ENCODE results near the gene NAXD.

NAXD gene

DNA sequence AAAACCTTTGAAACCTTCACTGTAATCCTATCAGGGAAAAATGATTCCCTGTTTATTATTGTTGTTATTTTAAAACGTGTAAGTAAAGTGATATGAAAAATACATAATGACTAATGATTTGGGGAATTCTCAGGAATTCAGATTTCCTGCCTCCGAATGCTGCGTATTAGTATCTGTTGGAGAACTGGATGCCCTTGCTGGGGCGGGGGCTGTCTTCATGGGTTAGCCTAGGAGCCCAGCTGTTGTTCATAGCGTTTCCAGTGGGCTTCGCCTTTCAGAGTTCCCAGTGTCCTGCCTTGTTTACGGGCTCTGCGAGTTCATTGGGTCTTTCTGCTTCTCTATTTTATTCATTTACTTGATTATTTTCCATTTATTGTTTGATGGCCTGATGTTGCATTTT lies 18.4 kb downstream of the NAXD start:
- Histone ChIP-seq H3K27me3 (replicated peaks; ENCODE audit: insufficient read depth, low read length) (no peaks in the 10 kb centered on the region), H3K9me2 (replicated peaks; ENCODE audit: insufficient read depth, low read length) (no peaks in the 10 kb centered on the region), H3F3A (ENCODE audit: insufficient read depth, low read length) (no peaks in the 10 kb centered on the region), H4K20me1 (ENCODE audit: insufficient read depth, low read length) (no peaks in the 10 kb centered on the region), H3K4me2 (ENCODE audit: low read depth, low read length) (no peak overlapping the region), H3K4me3 (ENCODE audit: low read length) (no peak overlapping the region), H3K36me3 (replicated peaks; ENCODE audit: insufficient read depth, low read length) (no peaks in the 10 kb centered on the region), H2AFZ (ENCODE audit: low read length) (no peak overlapping the region), H3K9ac (ENCODE audit: low read length) (no peak overlapping the region), H3K9me3 (replicated peaks; ENCODE audit: insufficient read depth, low read length) (no peaks in the 10 kb centered on the region), H3K27ac (ENCODE audit: low read length) (no peak overlapping the region), H3K79me2 (ENCODE audit: low read length) (peaks cover 23% of the 10 kb centered on the region), H3K4me1 (ENCODE audit: low read length) (no peaks in the 10 kb centered on the region)
- TF ChIP-seq EZH2 (optimal IDR thresholded peaks at IDR 0.05; ENCODE audit: low read depth, low read length) (no peak), EZH2phosphoT487 (IDR thresholded peaks at IDR 0.05; ENCODE audit: low read length) (no peak)
- TF ChIP-seq, protein P1, sequence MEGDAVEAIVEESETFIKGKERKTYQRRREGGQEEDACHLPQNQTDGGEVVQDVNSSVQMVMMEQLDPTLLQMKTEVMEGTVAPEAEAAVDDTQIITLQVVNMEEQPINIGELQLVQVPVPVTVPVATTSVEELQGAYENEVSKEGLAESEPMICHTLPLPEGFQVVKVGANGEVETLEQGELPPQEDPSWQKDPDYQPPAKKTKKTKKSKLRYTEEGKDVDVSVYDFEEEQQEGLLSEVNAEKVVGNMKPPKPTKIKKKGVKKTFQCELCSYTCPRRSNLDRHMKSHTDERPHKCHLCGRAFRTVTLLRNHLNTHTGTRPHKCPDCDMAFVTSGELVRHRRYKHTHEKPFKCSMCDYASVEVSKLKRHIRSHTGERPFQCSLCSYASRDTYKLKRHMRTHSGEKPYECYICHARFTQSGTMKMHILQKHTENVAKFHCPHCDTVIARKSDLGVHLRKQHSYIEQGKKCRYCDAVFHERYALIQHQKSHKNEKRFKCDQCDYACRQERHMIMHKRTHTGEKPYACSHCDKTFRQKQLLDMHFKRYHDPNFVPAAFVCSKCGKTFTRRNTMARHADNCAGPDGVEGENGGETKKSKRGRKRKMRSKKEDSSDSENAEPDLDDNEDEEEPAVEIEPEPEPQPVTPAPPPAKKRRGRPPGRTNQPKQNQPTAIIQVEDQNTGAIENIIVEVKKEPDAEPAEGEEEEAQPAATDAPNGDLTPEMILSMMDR (IDR thresholded peaks at IDR 0.05; ENCODE audit: low read length), result no peak
- no peak for DNase-seq

DNA sequence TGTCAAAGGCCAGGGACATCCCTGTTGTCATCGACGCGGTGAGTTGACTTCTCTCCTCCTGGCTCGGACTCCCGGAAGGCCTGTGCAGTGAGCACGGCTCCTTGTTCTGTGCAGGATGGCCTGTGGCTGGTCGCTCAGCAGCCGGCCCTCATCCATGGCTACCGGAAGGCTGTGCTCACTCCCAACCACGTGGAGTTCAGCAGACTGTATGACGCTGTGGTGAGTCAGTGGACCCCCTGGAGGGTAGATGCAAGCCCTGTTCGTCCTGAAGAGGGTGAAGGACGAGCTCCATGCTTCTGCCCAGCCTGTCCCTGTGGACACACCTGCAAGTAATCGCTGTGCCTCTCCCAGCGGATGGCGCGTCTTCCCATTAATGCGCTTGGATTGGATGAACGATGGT lies 19.2 kb downstream of the NAXD start:
- H3K79me2 ChIP-seq (ENCODE audit: low read length), result peaks cover 17% of the 10 kb centered on the region
- DNase-seq, result no peak
- no peaks in the 10 kb centered on the region for H3K4me1 ChIP-seq (ENCODE audit: low read length)
- no peaks in the 10 kb centered on the region for H3K9me2 ChIP-seq (replicated peaks; ENCODE audit: insufficient read depth, low read length)
- H3K9me3 ChIP-seq (replicated peaks; ENCODE audit: insufficient read depth, low read length), result no peaks in the 10 kb centered on the region
- no peak overlapping the region for H3K4me2 ChIP-seq (ENCODE audit: low read depth, low read length)
- H3K27me3 ChIP-seq (replicated peaks; ENCODE audit: insufficient read depth, low read length), result no peaks in the 10 kb centered on the region
- no peaks in the 10 kb centered on the region for H4K20me1 ChIP-seq (ENCODE audit: insufficient read depth, low read length)
- no peak overlapping the region for H3K4me3 ChIP-seq (ENCODE audit: low read length)
- H2AFZ ChIP-seq (ENCODE audit: low read length), result no peak overlapping the region
- H3K36me3 ChIP-seq (replicated peaks; ENCODE audit: insufficient read depth, low read length), result no peaks in the 10 kb centered on the region
- TF ChIP-seq, protein P1 (IDR thresholded peaks at IDR 0.05; ENCODE audit: low read length), result no peak
- TF ChIP-seq EZH2phosphoT487 (IDR thresholded peaks at IDR 0.05; ENCODE audit: low read length), result no peak
- no peak for TF ChIP-seq EZH2 (optimal IDR thresholded peaks at IDR 0.05; ENCODE audit: low read depth, low read length)
- H3K9ac ChIP-seq (ENCODE audit: low read length), result no peak overlapping the region
- no peaks in the 10 kb centered on the region for H3F3A ChIP-seq (ENCODE audit: insufficient read depth, low read length)
- H3K27ac ChIP-seq (ENCODE audit: low read length), result no peak overlapping the region

DNA sequence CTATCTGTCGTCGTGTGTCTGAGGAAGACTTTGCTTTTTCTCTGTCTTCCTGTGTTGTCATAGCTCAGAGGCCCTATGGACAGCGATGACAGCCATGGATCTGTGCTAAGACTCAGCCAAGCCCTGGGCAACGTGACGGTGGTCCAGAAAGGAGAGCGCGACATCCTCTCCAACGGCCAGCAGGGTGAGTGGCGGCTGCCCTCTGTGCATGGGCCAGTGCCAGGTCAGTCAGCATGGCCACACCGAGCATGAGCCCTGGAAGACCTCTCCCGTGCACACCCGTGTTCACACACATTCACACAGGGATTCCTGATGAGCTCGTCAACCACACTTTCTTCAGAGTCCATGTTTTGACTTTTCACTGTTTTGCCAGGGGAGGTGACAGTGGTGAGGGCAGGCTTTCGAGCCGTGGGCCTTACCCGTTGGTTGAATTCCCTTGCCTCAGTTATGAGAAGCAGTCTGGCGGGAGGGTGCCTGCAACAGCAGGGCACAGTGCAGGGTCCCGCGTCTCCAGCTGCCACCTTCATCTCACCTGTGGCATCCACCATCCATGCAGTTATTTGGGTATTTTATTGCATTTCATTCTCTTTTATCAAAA lies 20.2 kb downstream of the NAXD start:
- H3K9me3 ChIP-seq (replicated peaks; ENCODE audit: insufficient read depth, low read length), result no peaks in the 10 kb centered on the region
- H3K27me3 ChIP-seq (replicated peaks; ENCODE audit: insufficient read depth, low read length), result no peaks in the 10 kb centered on the region
- H3K4me3 ChIP-seq (ENCODE audit: low read length), result no peak overlapping the region
- no peaks in the 10 kb centered on the region for H3K4me1 ChIP-seq (ENCODE audit: low read length)
- no peaks in the 10 kb centered on the region for H3K36me3 ChIP-seq (replicated peaks; ENCODE audit: insufficient read depth, low read length)
- H3K4me2 ChIP-seq (ENCODE audit: low read depth, low read length), result no peak overlapping the region
- H3F3A ChIP-seq (ENCODE audit: insufficient read depth, low read length), result no peaks in the 10 kb centered on the region
- no peak overlapping the region for H3K9ac ChIP-seq (ENCODE audit: low read length)
- H4K20me1 ChIP-seq (ENCODE audit: insufficient read depth, low read length), result no peaks in the 10 kb centered on the region
- TF ChIP-seq, protein P1 (IDR thresholded peaks at IDR 0.05; ENCODE audit: low read length), result no peak
- TF ChIP-seq EZH2 (optimal IDR thresholded peaks at IDR 0.05; ENCODE audit: low read depth, low read length) (no peak), EZH2phosphoT487 (IDR thresholded peaks at IDR 0.05; ENCODE audit: low read length) (no peak)
- peaks cover 10% of the 10 kb centered on the region; the same call in 1 of the 2 replicates for H3K79me2 ChIP-seq (ENCODE audit: low read length)
- no peaks in the 10 kb centered on the region for H3K9me2 ChIP-seq (replicated peaks; ENCODE audit: insufficient read depth, low read length)
- DNase-seq, result no peak
- H2AFZ ChIP-seq (ENCODE audit: low read length), result no peak overlapping the region
- no peak overlapping the region for H3K27ac ChIP-seq (ENCODE audit: low read length)
